ENCODE results near the gene BBS2.

- TF ChIP-seq CTCF (IDR thresholded peaks at IDR 0.05) (no peak), POLR2A (IDR thresholded peaks at IDR 0.05) (no peak)
Measured at GRCh38 chr16:56457927-56458470, 61.8 kb downstream of the BBS2 start.
